RWPE1 (cell line): ENCODE measurements around the gene WASF2.
"Not testable (repeated sequence)": the region's sequence is repeated elsewhere in the genome, so short reads cannot be mapped to it uniquely, and the experiment has no call there.

Experiments
- CTCF ChIA-PET: fragments of 350-600 bp; sonication (Branson Sonifier 250); formaldehyde crosslinking; extraction: SDS; loops from one replicate; lab custom pipeline; 2021; lab: Yijun Ruan, JAX
- POLR2A ChIA-PET: fragments of 400-600 bp; formaldehyde crosslinking; extraction: SDS; loops from one replicate; lab custom pipeline; 2020; ENCODE audit warnings: antibody characterized with exemption; ENCODE audit not compliant: low non-redundant PET; lab: Yijun Ruan, JAX
- DNase-seq: peaks from one replicate; pipeline ENCODE4 v3.0.0; 2012; ENCODE audit warnings: low spot score
- H3K27ac ChIP-seq: fragments of 450-650 bp; 2 replicates; pipeline ENCODE4 v1.5.1; 2017
- CTCF ChIP-seq: fragments of 450-650 bp; conservative IDR thresholded peaks from 2 replicates; pipeline ENCODE4 v1.5.1; 2017; ENCODE audit warnings: low read depth, mild to moderate bottlenecking

WASF2 gene

GRCh38 chr1:27507960-27508665, 18.1 kb upstream of the WASF2 start:
- peak overlapping the region; percentile 98 for H3K27ac ChIP-seq
- TF ChIP-seq CTCF, result no peak
- no peak for DNase-seq
- ChIA-PET POLR2A (no interaction called here), CTCF (interaction anchor here (0.7 to 1.0 kb wide), 3 partner anchors 48 to 99 kb away, joined by 3 to 4 read pairs (median 3); no protein-coding TSS in a partner anchor)

- POLR2A ChIA-PET, result no interaction called here
- H3K27ac ChIP-seq, result peak overlapping the region; percentile 98
- DNase-seq, result no peak
- TF ChIP-seq CTCF, result no peak
- CTCF ChIA-PET, result interaction anchor here (0.7 to 1.0 kb wide), 2 partner anchors 10 to 12 kb away, joined by 5 to 6 read pairs; no protein-coding TSS in a partner anchor
These were observed 16.7 kb upstream of the WASF2 start for GRCh38 chr1:27506703-27507102.

- POLR2A ChIA-PET, result no interaction called here
- TF ChIP-seq CTCF, result no peak
- CTCF ChIA-PET, result interaction anchor here (0.7 kb wide), 2 partner anchors 73 to 209 kb away, joined by 3 to 4 read pairs; no protein-coding TSS in a partner anchor
- DNase-seq, result no peak
- H3K27ac ChIP-seq, result peak overlapping the region; percentile 98
These were observed 15.4 kb upstream of the WASF2 start for GRCh38 chr1:27505420-27505680.

- TF ChIP-seq CTCF, result no peak
- CTCF ChIA-PET, result interaction anchor here (0.6 to 0.7 kb wide), 3 partner anchors 26 to 208 kb away, joined by 3 to 4 read pairs (median 4); no protein-coding TSS in a partner anchor
- POLR2A ChIA-PET, result no interaction called here
- no peak for DNase-seq
- H3K27ac ChIP-seq, result peak overlapping the region; percentile 98
These were observed 14.8 kb upstream of the WASF2 start for GRCh38 chr1:27504588-27505419.

GRCh38 chr1:27503844-27504587, 14.0 kb upstream of the WASF2 start:
- DNase-seq, result no peak
- CTCF ChIA-PET, result interaction anchor here (0.6 kb wide), 1 partner anchor 15 kb away, joined by 3 read pairs; no protein-coding TSS in a partner anchor
- H3K27ac ChIP-seq, result peak overlapping the region; percentile 98
- POLR2A ChIA-PET, result no interaction called here
- no peak for TF ChIP-seq CTCF

GRCh38 chr1:27503033-27503432, 13.1 kb upstream of the WASF2 start:
- TF ChIP-seq CTCF, result no peak
- H3K27ac ChIP-seq, result peak overlapping the region; percentile 98
- no peak for DNase-seq
- POLR2A ChIA-PET, result no interaction called here
- CTCF ChIA-PET, result no interaction called here

- DNase-seq, POLR2A ChIA-PET, H3K27ac ChIP-seq: not testable (repeated sequence)
- CTCF ChIA-PET, result interaction anchor here (0.7 kb wide), 1 partner anchor 660 kb away, joined by 4 read pairs; no protein-coding TSS in a partner anchor
These were observed 11.2 kb upstream of the WASF2 start for GRCh38 chr1:27501159-27501558.
